Mesodermal cell (in vitro differentiated cells): ENCODE measurements around the gene EMC1.
"Not testable (repeated sequence)": the region's sequence is repeated elsewhere in the genome, so short reads cannot be mapped to it uniquely, and the experiment has no call there.

Experiments used
- H3K27ac ChIP-seq: 2 replicates; pipeline ENCODE4 v1.7.0; 2013; ENCODE audit warnings: mild to moderate bottlenecking, low read depth, low read length, moderate library complexity; ENCODE audit not compliant: severe bottlenecking
- H3K36me3 ChIP-seq: 2 replicates; pipeline ENCODE4 v1.7.1; 2013; ENCODE audit warnings: mild to moderate bottlenecking, low read length, moderate library complexity; ENCODE audit not compliant: control insufficient read depth, insufficient read depth
- H3K4me1 ChIP-seq: one replicate; pipeline ENCODE4 v1.7.1; 2013; ENCODE audit warnings: mild to moderate bottlenecking, low read length; ENCODE audit not compliant: insufficient read depth, control insufficient read depth, poor library complexity, severe bottlenecking
- H3K4me3 ChIP-seq: 2 replicates; pipeline ENCODE4 v1.7.0; 2013; ENCODE audit warnings: low read length, control low read depth, mild to moderate bottlenecking; ENCODE audit not compliant: insufficient read depth, poor library complexity, severe bottlenecking; ENCODE audit errors: extremely low read depth
- H3K9me3 ChIP-seq: 2 replicates; pipeline ENCODE4 v1.7.1; 2013; ENCODE audit warnings: mild to moderate bottlenecking, low read length, moderate library complexity; ENCODE audit not compliant: control insufficient read depth
- WGBS, 2 experiments: methylation state at CpG; one replicate each; pipeline ENCODE4 v1.1.5; 2013; ENCODE audit warnings: missing lambda C conversion rate in 2 of 2; ENCODE audit not compliant: insufficient coverage in 2 of 2; 5-methylcytosine and 5-hydroxymethylcytosine counted together

The EMC1 gene

DNA sequence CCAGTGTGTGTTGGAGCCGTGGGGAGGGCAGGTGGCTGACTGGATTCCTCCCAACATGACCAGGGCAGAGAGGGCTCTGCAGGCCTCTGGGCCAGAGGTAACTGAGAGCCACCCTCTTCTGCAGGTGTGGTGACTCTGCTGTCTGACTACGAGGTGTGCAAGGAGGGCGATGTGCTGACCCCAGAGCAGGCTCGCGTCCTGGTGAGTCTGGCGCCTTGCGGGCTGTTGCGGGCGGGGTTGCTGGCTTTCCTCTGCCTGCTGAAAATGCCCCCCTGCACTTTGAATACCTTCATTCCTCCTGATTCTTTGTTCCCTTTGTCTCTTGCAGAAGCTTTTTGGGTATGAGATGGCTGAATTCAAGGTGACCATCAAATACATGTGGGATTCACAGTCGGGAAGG lies 7.0 kb upstream of the EMC1 start:
- Histone ChIP-seq H3K4me3 (no peak overlapping the region), H3K27ac (no peak overlapping the region), H3K36me3 (peaks cover 68% of the 10 kb centered on the region), H3K4me1 (peaks cover 14% of the 10 kb centered on the region), H3K9me3 (no peaks in the 10 kb centered on the region)
- WGBS, 2 experiments: 91 to 98% methylated on average over 7 to 10 of the region's 10 CpGs

DNA sequence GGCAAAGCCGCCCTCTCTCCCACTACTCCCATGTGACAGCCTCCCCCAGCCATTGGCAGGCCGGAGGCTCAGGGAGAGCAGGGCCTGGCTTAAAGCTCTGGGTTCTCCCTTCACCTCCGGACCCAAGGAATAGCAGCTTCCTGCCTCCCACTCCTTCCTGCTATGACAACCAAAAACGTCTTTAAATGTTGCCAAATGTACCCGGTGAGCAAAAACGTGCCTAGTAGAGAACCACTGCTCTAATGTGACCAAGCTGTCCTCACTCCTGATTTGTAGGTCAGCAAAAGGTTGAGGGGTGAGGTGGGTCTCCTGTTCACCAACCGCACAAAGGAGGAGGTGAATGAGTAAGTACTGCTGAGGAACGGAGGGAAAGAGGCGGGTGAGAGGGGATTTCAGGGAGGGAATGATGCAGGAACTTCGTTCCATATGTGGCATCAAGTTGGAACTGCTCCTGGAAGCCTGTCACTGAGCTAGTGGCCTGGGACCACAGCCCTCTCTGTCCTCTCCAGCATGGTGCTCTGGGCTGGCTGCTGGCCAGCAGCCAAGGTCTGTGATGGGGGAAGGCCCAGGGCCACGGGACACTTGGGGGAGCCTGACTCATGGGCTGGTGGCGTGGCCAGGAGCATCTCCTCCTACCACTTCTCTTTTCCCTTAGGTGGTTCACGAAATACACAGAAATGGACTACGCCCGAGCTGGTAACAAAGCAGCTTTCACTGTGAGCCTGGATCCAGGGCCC lies 6.0 kb upstream of the EMC1 start:
- H3K4me3 ChIP-seq: no peak overlapping the region
- WGBS, 2 experiments: 90 to 94% methylated on average over 11 to 13 of the region's 15 CpGs
- peaks cover 14% of the 10 kb centered on the region for H3K4me1 ChIP-seq
- H3K9me3 ChIP-seq: no peaks in the 10 kb centered on the region
- peaks cover 70% of the 10 kb centered on the region for H3K36me3 ChIP-seq
- H3K27ac ChIP-seq: no peak overlapping the region

DNA sequence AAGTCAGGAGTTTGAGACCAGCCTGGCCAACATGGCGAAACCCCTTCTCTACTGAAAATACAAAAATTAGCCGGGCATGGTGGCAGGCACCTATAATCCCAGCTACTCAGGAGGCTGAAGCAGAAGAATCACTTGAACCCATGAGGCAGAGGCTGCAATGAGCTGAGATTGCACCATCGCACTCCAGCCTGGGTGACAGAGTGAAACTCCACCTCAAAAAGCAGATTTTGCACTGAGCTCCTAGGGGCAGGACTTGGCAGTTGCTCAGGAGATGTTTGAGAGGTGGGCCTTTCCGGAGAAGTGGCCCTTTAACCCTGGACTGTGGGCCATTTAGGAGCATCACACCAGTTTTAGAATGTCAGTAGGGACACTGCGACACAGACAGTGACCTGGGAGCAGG lies 5.0 kb upstream of the EMC1 start:
- 85 to 98% methylated on average over 3 to 4 of the region's 5 CpGs for WGBS, 2 experiments
- H3K36me3 ChIP-seq: peaks cover 70% of the 10 kb centered on the region
- H3K4me1 ChIP-seq: peaks cover 14% of the 10 kb centered on the region
- not testable (repeated sequence) for H3K27ac ChIP-seq, H3K9me3 ChIP-seq, H3K4me3 ChIP-seq

DNA sequence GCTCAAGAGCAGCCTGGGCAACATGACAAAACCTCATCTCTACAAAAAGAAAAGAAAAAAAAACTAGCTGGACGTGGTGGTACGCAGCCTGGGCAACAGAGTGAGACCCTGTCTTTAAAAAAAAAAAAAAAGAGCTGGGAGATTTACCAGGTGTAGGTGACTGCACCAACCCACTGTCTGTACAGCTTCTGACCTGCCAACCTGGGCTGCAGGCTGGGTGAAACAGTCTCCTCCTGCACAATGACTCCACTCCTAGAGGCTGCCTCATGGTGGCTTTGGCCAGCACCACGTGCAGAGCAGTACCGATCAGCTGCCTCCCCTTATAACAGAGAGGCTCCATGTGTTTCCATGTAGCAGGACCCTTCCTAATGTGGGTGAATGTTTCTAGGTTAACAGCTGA lies 4.0 kb upstream of the EMC1 start:
- Histone ChIP-seq H3K9me3 (no peaks in the 10 kb centered on the region), H3K36me3 (peaks cover 62% of the 10 kb centered on the region), H3K27ac (no peak overlapping the region), H3K4me3 (no peak overlapping the region), H3K4me1 (peaks cover 13% of the 10 kb centered on the region)
- 100% methylated on average over 1 to 3 of the region's 4 CpGs for WGBS, 2 experiments

DNA sequence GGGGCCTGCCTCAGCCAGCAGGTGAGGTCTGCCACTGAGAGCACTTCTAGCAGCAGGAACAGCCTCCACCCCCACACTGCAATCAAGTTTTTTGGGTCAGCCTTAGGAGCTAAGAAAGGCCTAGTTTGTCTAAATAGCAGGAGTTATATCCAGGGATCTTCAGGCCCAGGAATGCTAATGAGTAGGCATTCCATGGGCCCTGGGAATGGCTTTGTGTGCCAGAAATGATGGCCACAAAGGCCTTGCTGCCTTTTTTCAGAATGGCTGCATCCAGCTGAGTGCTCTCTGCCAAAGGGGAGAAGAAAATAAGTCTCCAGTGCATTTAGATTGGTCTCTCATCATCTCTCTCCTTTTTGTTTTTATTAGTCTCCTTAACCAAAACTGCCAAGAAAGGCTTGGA lies 3.1 kb upstream of the EMC1 start:
- H3K9me3 ChIP-seq: no peaks in the 10 kb centered on the region

DNA sequence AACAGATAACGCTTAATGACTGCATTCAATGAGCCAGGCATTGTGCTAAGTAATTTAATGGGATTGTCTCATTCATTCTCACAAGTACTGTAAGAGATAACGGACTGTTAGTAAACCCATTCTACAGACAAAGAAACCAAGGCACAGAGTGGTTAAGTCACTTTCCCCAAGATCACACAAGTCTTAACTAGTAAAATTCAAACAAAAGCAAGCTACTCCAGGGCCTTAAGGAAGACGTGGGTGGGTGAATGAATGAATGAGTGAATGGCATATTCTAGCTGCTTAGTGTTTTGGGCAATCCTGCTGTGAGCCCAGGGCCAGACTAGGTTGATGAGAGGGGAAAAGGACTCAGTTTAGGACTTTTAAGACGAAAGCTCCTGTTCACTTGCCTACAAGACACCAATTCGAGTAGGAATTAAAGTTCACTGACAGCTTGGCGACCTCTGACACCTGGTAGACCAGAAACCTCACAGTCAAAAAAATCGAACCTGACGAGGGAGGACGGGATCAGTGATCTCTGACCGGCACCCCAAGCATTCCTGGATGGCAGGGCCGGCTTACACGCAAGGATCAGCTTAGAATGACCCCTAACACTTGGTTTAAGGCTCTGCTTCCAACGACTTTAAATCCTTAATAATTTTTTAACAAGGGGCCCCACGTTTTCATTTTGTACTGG lies 557 bp downstream of the EMC1 start:
- Histone ChIP-seq H3K4me1 (peaks cover 9% of the 10 kb centered on the region), H3K4me3 (peak overlapping the region; percentile 94), H3K9me3 (no peaks in the 10 kb centered on the region), H3K27ac (peak overlapping the region; percentile 99), H3K36me3 (peaks cover 36% of the 10 kb centered on the region)
- 0 to 7% methylated on average over 11 to 12 of the region's 14 CpGs for WGBS, 2 experiments

More for the DNA sequence above, 3.1 kb upstream of the EMC1 start:
- Histone ChIP-seq H3K27ac (no peak overlapping the region), H3K4me3 (no peak overlapping the region), H3K4me1 (peaks cover 9% of the 10 kb centered on the region), H3K36me3 (peaks cover 54% of the 10 kb centered on the region)

DNA sequence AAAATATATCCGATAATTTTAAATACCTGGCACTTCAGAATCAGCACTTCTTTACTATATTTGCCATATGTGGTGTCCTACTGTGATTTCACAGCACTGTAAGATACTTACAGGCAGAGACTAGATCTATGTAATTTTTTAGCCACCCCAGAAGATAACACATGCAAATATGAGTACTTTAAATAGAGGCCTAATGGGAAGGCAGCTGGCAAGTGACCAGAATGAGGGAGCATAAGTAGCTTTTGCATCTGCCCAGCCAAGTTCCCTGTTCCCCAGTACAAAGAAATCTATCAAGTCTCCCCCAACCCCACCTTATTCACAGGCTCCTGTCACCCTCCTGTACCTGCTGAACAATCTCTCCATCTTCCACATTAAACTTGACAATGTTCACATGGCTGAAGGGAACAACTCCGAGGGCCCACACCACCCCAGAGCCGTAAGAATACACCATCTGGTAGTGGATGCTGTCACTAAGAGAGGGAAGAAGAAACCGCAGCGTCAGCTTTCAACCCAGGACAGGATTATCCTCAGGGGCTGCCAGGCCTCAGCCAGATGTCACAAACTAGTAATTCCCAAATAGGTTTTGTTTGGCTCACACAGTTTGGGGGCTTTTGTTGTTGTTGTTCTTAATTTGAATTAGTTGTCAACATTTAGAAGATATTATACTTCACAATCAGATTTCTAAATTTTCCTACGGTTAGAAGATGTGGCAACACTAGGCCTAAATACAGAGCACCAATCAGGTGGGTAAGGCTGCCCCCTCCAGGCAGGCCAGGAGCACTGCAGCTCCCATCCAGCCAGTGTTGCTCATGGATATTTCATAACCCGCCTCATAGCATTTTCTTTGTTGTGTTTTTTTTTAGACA lies 10.4 kb downstream of the EMC1 start:
- H3K4me3 ChIP-seq: no peak overlapping the region
- 89% methylated on average over 2 to 6 of the region's 7 CpGs for WGBS, 2 experiments
- no peaks in the 10 kb centered on the region for H3K4me1 ChIP-seq
- H3K9me3 ChIP-seq: no peaks in the 10 kb centered on the region
- H3K27ac ChIP-seq: no peak overlapping the region
- peaks cover 87% of the 10 kb centered on the region for H3K36me3 ChIP-seq

DNA sequence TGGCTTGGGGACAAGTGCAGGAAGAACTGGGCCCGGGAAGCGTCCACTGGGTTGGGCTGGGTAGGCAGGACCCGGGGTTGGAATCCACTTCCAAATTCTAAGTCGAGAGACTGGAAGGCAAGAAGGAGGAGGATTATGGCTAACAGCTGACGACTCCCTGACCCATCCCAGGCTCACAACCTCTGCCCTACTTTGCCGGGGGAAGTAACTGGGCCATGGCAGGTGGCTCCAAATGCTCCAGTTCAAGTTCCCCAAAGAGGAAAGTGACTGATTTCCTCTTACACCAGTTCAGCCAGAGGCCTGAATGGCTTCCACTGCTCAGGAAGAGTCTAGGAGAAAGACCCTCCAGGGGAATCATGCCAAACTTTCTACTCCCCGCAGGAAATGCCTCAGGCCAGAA lies 11.4 kb downstream of the EMC1 start:
- no peak overlapping the region for H3K4me3 ChIP-seq
- no peaks in the 10 kb centered on the region for H3K4me1 ChIP-seq
- no peaks in the 10 kb centered on the region for H3K9me3 ChIP-seq
- H3K36me3 ChIP-seq: peaks cover 92% of the 10 kb centered on the region
- WGBS, 2 experiments: 93 to 96% methylated on average over 5 to 6 of the region's 7 CpGs
- H3K27ac ChIP-seq: no peak overlapping the region

DNA sequence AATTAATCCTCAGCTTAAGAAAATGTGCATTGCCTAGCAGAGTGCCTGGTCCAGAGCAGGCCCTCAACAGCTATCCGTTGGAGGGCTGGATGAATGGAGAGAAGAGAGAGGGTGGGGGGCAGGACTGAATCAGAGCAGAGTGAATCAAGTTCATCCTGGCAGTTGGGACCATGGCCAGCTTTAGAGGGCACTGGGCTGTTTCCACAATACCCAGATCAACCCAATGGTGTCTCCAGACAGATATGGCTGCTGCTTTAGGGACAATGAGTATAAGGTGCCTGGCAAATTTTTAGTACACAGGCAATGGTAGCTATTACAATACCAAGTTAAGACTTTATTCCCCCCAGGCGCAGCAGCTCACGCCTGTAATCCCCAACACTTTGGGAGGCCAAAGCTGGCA lies 17.1 kb downstream of the EMC1 start:
- no peaks in the 10 kb centered on the region for H3K9me3 ChIP-seq
- H3K36me3 ChIP-seq: peaks cover 86% of the 10 kb centered on the region

DNA sequence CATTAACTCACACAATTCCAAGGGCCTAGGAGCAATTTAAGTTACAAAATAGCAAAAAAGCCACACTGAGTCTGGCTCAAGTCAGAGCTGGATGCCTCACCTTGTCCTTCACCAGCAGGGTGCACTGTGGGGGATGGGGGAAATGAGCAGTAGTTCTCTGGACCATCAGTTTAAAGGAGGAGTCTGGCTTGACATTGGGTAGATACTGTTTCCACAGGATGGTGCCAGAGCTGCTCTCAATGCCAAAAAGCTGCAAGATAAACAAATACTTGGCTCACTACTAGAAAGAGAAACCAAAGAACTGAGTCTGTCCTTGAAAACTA lies 18.8 kb downstream of the EMC1 start:
- peaks cover 85% of the 10 kb centered on the region for H3K36me3 ChIP-seq
- H3K4me3 ChIP-seq: no peak overlapping the region
- H3K4me1 ChIP-seq: no peaks in the 10 kb centered on the region
- H3K9me3 ChIP-seq: no peaks in the 10 kb centered on the region
- no peak overlapping the region for H3K27ac ChIP-seq

More for the DNA sequence above, 17.1 kb downstream of the EMC1 start:
- 85 to 100% methylated on average over 2 to 3 of the region's 3 CpGs for WGBS, 2 experiments
- H3K4me3 ChIP-seq: no peak overlapping the region
- H3K4me1 ChIP-seq: no peaks in the 10 kb centered on the region
- H3K27ac ChIP-seq: no peak overlapping the region
